Activated B cell treated with CpG ODN at 0.5 μM for 24 hours (primary cell): Measurements from ENCODE around the gene TLK1. TPM values are rescaled to one million over a fixed set of nuclear protein-coding genes. Genes with fewer than 3 reads are reported as not detected.

Source experiments
- ATAC-seq: fragments of 200-7000 bp; cut with Tn5 transposase; one replicate; pipeline ENCODE4 v1.10.0; 2021; ENCODE audit warnings: low read depth, mild to moderate bottlenecking, moderate library complexity
- CTCF ChIA-PET: fragments of 350-600 bp; sonication (Branson Sonifier 250); formaldehyde crosslinking; loops from one replicate; lab custom pipeline; 2021; ENCODE audit warnings: antibody characterized with exemption; lab: Charles Lee
- POLR2A ChIA-PET: fragments of 350-600 bp; sonication (Branson Sonifier 250); formaldehyde crosslinking; loops from one replicate; lab custom pipeline; 2021; ENCODE audit warnings: antibody characterized with exemption; lab: Charles Lee
- DNase-seq: peaks from one replicate; pipeline ENCODE4 v3.0.0; 2022
- H3K27ac Mint-ChIP-seq: one replicate; pipeline ENCODE4 v1.8.0; 2020; ENCODE audit warnings: mixed read lengths
- H3K27me3 Mint-ChIP-seq: one replicate; pipeline ENCODE4 v1.8.0; 2021; ENCODE audit warnings: mixed read lengths
- H3K36me3 Mint-ChIP-seq: one replicate; pipeline ENCODE4 v1.8.0; 2021; ENCODE audit warnings: low read depth, mixed read lengths
- H3K4me1 Mint-ChIP-seq: one replicate; pipeline ENCODE4 v1.8.0; 2021; ENCODE audit warnings: mixed read lengths
- H3K4me3 Mint-ChIP-seq: one replicate; pipeline ENCODE4 v1.8.0; 2020; ENCODE audit warnings: mild to moderate bottlenecking, mixed read lengths
- H3K9me3 Mint-ChIP-seq: one replicate; pipeline ENCODE4 v1.8.0; 2020; ENCODE audit warnings: mixed read lengths
- intact Hi-C: fragments of 100-400 bp; cut with micrococcal nuclease; formaldehyde crosslinking; loops from one replicate; pipeline ENCODE4 v1.15.1; 2024
- total RNA-seq: library from RNA; stranded (reverse); gene quantifications from 2 replicates; pipeline ENCODE4 v1.2.3, GENCODE V29; 2022
- TF ChIP-seq, protein P1 (sequence below): fragments of 200-600 bp; IDR thresholded peaks from one replicate; pipeline ENCODE4 v1.8.0; 2022; ENCODE audit warnings: antibody characterized with exemption, mild to moderate bottlenecking

TLK1 gene
- total RNA-seq, 1 donor from 2014 or later = 125 TPM

DNA sequence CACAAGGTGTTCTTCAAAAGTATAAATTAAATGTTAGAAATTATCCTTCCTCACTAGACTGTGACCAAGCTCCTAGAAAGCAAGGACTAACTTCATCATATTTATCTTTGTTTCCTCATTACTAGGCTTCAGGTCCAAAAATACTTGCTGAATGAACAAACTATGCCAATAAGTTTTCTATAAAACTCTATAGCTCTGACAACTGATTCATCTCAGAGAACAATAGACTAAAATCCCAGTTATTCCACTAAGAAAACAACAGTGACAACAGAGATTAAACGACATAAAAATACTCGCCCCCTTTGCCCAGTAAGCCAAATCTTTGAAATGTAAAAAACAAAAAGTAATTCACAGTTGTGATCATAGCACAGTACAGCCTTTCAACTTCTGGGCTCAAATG, 13.6 kb downstream of the TLK1 start:
- ChIA-PET CTCF (interaction anchor here (0.6 to 1.9 kb wide), 2 partner anchors 60 to 274 kb away, joined by 3 to 6 read pairs; no protein-coding TSS in a partner anchor), POLR2A (no interaction called here)
- Mint-ChIP-seq H3K36me3 (peaks cover 4% of the 10 kb centered on the region), H3K9me3 (no peaks in the 10 kb centered on the region), H3K27me3 (no peaks in the 10 kb centered on the region), H3K4me3 (no peak overlapping the region), H3K4me1 (peaks cover 80% of the 10 kb centered on the region), H3K27ac (peak overlapping the region; percentile 80)
- DNase-seq = no peak
- TF ChIP-seq, protein P1, sequence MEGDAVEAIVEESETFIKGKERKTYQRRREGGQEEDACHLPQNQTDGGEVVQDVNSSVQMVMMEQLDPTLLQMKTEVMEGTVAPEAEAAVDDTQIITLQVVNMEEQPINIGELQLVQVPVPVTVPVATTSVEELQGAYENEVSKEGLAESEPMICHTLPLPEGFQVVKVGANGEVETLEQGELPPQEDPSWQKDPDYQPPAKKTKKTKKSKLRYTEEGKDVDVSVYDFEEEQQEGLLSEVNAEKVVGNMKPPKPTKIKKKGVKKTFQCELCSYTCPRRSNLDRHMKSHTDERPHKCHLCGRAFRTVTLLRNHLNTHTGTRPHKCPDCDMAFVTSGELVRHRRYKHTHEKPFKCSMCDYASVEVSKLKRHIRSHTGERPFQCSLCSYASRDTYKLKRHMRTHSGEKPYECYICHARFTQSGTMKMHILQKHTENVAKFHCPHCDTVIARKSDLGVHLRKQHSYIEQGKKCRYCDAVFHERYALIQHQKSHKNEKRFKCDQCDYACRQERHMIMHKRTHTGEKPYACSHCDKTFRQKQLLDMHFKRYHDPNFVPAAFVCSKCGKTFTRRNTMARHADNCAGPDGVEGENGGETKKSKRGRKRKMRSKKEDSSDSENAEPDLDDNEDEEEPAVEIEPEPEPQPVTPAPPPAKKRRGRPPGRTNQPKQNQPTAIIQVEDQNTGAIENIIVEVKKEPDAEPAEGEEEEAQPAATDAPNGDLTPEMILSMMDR = no peak
- no peak for ATAC-seq
- intact Hi-C loops = loop anchor here (2.0 kb wide), 1 partner anchor 18 kb away; no protein-coding TSS in a partner anchor

DNA sequence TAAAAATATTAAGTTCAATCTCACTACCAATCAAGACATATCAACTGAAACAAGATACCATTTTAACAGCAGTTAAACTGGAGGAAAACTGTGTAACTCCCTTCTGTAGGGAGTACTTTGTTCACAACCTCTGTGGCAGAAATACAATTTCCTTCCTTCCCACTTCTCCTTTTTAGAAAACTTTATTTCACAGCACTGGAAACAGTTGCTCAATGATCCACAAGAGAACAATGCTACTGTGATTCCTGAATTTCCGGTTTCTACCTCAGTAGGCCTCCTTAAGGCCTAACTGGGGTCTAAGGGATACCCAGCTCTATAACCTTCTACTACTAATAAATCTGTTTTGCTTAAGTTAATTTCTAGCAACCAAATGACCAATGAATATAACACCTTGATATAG, 14.1 kb downstream of the TLK1 start:
- DNase-seq (no peak), ATAC-seq (peak; percentile 47)
- Mint-ChIP-seq H3K36me3 (peaks cover 4% of the 10 kb centered on the region), H3K27ac (peak overlapping the region; percentile 80), H3K27me3 (no peaks in the 10 kb centered on the region), H3K4me1 (peaks cover 80% of the 10 kb centered on the region), H3K9me3 (no peaks in the 10 kb centered on the region), H3K4me3 (peak overlapping the region; percentile 36)
- POLR2A ChIA-PET = no interaction called here
- TF ChIP-seq, protein P1 = no peak
- CTCF ChIA-PET = interaction anchor here (1.9 kb wide), 1 partner anchor 60 kb away, joined by 6 read pairs; no protein-coding TSS in a partner anchor
- intact Hi-C loops = loop anchor here (2.0 kb wide), 1 partner anchor 18 kb away; no protein-coding TSS in a partner anchor

DNA sequence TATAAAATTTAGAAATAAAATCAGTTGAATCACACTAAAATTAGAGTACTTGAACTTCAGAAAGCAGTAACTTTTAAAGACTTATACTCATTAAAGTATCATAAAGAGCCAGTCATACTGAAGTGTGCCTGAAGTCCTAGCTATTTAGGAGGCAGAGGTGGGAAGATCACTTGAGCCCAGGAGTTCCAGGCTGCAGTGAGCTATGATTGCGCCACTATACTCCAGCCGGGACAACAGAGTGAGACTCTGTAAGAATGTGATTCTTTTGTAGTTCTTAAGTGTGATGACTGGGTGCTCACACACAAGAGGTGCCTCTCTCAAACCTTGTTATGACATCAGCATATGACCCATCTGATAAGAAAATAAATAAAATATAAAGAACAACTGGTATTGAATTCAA, 14.6 kb downstream of the TLK1 start:
- POLR2A ChIA-PET = no interaction called here
- H3K4me1 Mint-ChIP-seq = peaks cover 83% of the 10 kb centered on the region

DNA sequence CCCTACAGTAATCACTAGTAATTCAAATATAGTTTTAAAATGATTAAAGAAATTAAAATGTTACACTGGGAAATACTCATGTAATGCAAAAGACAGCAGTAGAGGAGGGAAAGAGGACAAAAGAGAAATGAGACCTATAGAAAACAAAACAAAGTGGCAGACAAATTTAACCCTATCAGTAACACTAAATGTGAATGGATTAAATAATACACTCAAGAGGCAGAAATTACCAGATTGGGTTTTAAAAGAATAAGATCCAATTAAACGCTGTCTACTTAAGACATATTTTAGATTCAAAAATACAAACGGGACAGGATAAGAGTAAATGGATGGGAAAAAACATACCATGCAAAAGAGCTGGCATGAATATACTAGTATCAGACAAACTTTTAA, 17.0 kb downstream of the TLK1 start:
- TF ChIP-seq, protein P1 = no peak
- Mint-ChIP-seq H3K27me3 (no peaks in the 10 kb centered on the region), H3K4me1 (peaks cover 89% of the 10 kb centered on the region), H3K9me3 (no peaks in the 10 kb centered on the region), H3K27ac (no peak overlapping the region), H3K36me3 (peaks cover 4% of the 10 kb centered on the region), H3K4me3 (no peak overlapping the region)
- DNase-seq = no peak
- intact Hi-C loops = no loop called here
- ChIA-PET POLR2A (no interaction called here), CTCF (no interaction called here)
- no peak for ATAC-seq

More for the DNA sequence above, 14.6 kb downstream of the TLK1 start:
- H3K27ac Mint-ChIP-seq = no peak overlapping the region
- intact Hi-C loops = loop anchor here (2.0 kb wide), 1 partner anchor 17 kb away; no protein-coding TSS in a partner anchor
- peaks cover 4% of the 10 kb centered on the region for H3K36me3 Mint-ChIP-seq
- H3K27me3 Mint-ChIP-seq = no peaks in the 10 kb centered on the region
- no peak overlapping the region for H3K4me3 Mint-ChIP-seq
- CTCF ChIA-PET = interaction anchor here (1.9 kb wide), 1 partner anchor 59 kb away, joined by 6 read pairs; no protein-coding TSS in a partner anchor
- DNase-seq (no peak), ATAC-seq (no peak)
- no peaks in the 10 kb centered on the region for H3K9me3 Mint-ChIP-seq
- TF ChIP-seq, protein P1 = no peak

DNA sequence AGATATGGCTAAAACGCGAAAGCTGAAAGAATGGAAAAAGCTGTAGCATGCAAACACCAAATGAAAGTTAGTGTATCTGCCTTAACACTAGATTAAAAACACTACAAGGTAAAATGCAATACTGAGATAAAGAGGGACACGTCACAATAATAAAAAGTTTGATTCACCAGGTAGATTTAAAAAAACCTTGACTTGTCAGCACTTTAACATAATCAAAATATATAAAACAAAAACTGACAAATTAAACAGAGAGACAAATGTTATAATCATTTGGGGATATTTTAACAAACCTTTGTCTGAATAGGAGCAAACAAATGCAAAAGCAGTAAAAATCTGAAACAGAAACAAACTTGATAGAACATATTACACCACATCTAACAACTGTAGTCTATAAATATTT, 18.3 kb downstream of the TLK1 start:
- intact Hi-C loops = no loop called here
- ChIA-PET CTCF (no interaction called here), POLR2A (no interaction called here)
- H3K4me3 Mint-ChIP-seq = no peak overlapping the region
- TF ChIP-seq, protein P1 = no peak
- no peak overlapping the region for H3K27ac Mint-ChIP-seq
- DNase-seq (no peak), ATAC-seq (no peak)
- no peaks in the 10 kb centered on the region for H3K9me3 Mint-ChIP-seq
- H3K27me3 Mint-ChIP-seq = no peaks in the 10 kb centered on the region
- peaks cover 4% of the 10 kb centered on the region for H3K36me3 Mint-ChIP-seq
- H3K4me1 Mint-ChIP-seq = peaks cover 84% of the 10 kb centered on the region
